ENCODE data around the gene ANKRD63. TPM values are rescaled to one million over a fixed set of nuclear protein-coding genes. Genes with fewer than 3 reads are reported as not detected.

Gene ANKRD63
- total RNA-seq, 1 donor from 2014 or later: not detected

DNA sequence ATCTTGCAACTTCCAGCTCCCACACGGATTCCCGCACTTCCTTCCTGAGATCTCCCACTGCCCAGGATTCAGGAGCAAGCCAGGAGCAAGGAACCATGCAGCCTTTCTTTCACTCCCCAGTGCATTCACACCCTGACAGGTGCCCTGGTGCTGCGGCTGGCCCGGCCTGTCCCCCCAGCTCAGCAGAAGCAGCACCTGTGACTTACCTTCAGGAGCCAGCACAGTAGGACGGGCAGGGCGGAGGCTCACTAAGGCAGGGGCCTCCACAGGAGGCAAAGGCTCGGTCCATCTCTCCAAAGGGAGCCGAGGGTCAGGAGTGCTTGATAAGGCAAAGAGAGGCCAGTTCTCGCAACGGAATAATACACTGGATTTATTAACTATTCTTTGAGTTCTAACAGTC, 4.8 kb downstream of the ANKRD63 start:
- Histone ChIP-seq H3K36me3 (ENCODE audit: control insufficient read depth, insufficient read depth, low read length) (no peaks in the 10 kb centered on the region), H3K27me3 (ENCODE audit: control insufficient read depth, insufficient read depth, low read length) (peaks cover 62% of the 10 kb centered on the region), H3K4me3 (ENCODE audit: low read depth, low read length) (no peak overlapping the region)
- DNase-seq (ENCODE audit: low read depth): no peak
- TF ChIP-seq, protein P1, sequence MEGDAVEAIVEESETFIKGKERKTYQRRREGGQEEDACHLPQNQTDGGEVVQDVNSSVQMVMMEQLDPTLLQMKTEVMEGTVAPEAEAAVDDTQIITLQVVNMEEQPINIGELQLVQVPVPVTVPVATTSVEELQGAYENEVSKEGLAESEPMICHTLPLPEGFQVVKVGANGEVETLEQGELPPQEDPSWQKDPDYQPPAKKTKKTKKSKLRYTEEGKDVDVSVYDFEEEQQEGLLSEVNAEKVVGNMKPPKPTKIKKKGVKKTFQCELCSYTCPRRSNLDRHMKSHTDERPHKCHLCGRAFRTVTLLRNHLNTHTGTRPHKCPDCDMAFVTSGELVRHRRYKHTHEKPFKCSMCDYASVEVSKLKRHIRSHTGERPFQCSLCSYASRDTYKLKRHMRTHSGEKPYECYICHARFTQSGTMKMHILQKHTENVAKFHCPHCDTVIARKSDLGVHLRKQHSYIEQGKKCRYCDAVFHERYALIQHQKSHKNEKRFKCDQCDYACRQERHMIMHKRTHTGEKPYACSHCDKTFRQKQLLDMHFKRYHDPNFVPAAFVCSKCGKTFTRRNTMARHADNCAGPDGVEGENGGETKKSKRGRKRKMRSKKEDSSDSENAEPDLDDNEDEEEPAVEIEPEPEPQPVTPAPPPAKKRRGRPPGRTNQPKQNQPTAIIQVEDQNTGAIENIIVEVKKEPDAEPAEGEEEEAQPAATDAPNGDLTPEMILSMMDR (IDR thresholded peaks at IDR 0.05; ENCODE audit: insufficient read depth, low read length, poor library complexity, severe bottlenecking): no peak

DNA sequence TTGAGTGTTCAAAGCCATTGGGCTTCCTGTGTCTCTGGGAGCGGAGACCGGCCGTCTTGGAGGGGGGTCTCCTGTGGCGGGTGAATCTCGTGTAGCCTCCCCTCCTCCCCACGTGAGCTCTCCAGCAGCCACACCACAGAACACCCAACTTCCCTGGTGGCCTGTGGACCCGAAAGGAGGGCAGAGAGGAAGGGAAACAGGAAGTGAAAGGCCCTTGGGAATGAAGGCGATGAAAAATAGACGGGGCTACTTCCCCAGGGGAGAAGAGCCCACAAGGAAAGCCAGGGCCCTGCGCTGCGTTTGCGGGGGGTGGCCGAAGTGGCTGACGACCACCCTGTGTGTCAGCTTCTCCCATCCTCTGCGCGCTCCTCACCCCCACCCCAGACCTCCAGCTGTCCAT, 5.4 kb downstream of the ANKRD63 start:
- Histone ChIP-seq H3K27me3 (ENCODE audit: control insufficient read depth, insufficient read depth, low read length) (peaks cover 56% of the 10 kb centered on the region), H3K4me3 (ENCODE audit: low read depth, low read length) (no peak overlapping the region), H3K36me3 (ENCODE audit: control insufficient read depth, insufficient read depth, low read length) (no peaks in the 10 kb centered on the region)
- DNase-seq (ENCODE audit: low read depth): no peak
- TF ChIP-seq, protein P1 (IDR thresholded peaks at IDR 0.05; ENCODE audit: insufficient read depth, low read length, poor library complexity, severe bottlenecking): no peak

DNA sequence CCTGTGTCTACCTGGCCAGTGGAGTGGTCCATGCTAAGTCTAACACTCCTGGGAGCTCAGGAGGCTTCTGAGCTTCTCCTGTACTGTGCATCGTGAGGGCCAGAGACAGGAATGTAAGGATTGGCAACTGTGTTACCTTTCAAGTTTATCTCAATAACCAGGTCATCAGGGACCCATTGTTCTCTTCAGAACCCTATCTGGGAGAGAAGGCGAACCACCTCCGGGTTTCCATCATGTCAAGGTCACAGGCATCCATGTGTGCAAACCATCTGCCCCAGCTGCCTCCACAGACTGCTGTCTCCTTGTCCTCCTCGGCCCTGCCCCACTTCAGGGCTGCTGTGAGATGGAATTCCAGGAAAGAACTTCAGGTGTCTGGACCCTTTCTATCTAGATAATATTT, 5.9 kb downstream of the ANKRD63 start:
- no peak for DNase-seq (ENCODE audit: low read depth)
- Histone ChIP-seq H3K27me3 (ENCODE audit: control insufficient read depth, insufficient read depth, low read length) (peaks cover 51% of the 10 kb centered on the region), H3K36me3 (ENCODE audit: control insufficient read depth, insufficient read depth, low read length) (no peaks in the 10 kb centered on the region), H3K4me3 (ENCODE audit: low read depth, low read length) (no peak overlapping the region)
- TF ChIP-seq, protein P1 (IDR thresholded peaks at IDR 0.05; ENCODE audit: insufficient read depth, low read length, poor library complexity, severe bottlenecking): no peak

DNA sequence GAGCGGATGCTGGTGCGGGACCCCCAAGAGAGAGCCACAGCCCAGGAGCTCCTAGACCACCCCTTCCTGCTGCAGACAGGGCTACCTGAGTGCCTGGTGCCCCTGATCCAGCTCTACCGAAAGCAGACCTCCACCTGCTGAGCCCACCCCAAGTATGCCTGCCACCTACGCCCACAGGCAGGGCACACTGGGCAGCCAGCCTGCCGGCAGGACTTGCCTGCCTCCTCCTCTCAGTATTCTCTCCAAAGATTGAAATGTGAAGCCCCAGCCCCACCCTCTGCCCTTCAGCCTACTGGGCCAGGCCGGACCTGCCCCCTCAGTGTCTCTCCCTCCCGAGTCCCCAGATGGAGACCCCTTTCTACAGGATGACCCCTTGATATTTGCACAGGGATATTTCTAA, 6.9 kb downstream of the ANKRD63 start:
- H3K36me3 ChIP-seq (ENCODE audit: control insufficient read depth, insufficient read depth, low read length): no peaks in the 10 kb centered on the region
- H3K27me3 ChIP-seq (ENCODE audit: control insufficient read depth, insufficient read depth, low read length): peaks cover 41% of the 10 kb centered on the region
- TF ChIP-seq, protein P1 (IDR thresholded peaks at IDR 0.05; ENCODE audit: insufficient read depth, low read length, poor library complexity, severe bottlenecking): no peak
- H3K4me3 ChIP-seq (ENCODE audit: low read depth, low read length): no peak overlapping the region
- DNase-seq (ENCODE audit: low read depth): no peak

DNA sequence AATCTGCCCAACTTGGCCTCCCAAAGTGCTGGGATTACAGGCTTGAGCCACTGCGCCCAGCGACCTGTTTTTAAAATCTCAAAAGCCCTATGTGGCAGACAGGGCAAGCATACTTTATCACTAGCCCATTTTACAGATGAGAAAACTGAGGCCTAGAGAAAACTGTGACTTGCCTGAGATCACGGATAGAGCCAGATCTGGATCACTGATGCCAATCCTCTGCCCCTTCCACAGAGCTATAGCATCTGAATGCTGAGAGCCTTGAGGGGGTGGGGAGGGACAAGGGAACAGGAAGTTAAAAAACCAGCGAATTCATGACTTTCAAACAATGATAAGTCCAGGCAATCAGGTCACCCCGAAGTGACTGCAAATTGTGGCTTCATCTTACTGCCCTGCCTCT, 7.3 kb downstream of the ANKRD63 start:
- H3K36me3 ChIP-seq (ENCODE audit: control insufficient read depth, insufficient read depth, low read length): no peaks in the 10 kb centered on the region
- H3K27me3 ChIP-seq (ENCODE audit: control insufficient read depth, insufficient read depth, low read length): peaks cover 37% of the 10 kb centered on the region
- TF ChIP-seq, protein P1 (IDR thresholded peaks at IDR 0.05; ENCODE audit: insufficient read depth, low read length, poor library complexity, severe bottlenecking): no peak
- no peak overlapping the region for H3K4me3 ChIP-seq (ENCODE audit: low read depth, low read length)
- DNase-seq (ENCODE audit: low read depth): no peak

Measured in kidney epithelial cell (primary cell).